Osteoblast (primary cell): ENCODE measurements around the gene FAAH. TPM values are rescaled to one million over a fixed set of nuclear protein-coding genes. Genes with fewer than 3 reads are reported as not detected.
A peak's percentile ranks its signal among the peaks of the same experiment; 100 is the strongest.
"Not testable (repeated sequence)": the region's sequence is repeated elsewhere in the genome, so short reads cannot be mapped to it uniquely, and the experiment has no call there.

Experiments used
- DNase-seq: peaks from one replicate; pipeline ENCODE4 v3.0.0; 2011; ENCODE audit warnings: low spot score, mixed read lengths; ENCODE audit not compliant: insufficient read length; ENCODE audit errors: missing footprints
- H2AFZ ChIP-seq: 2 replicates; pipeline ENCODE4 v1.6.0; 2011; ENCODE audit warnings: mild to moderate bottlenecking, low read length
- H3K27ac ChIP-seq: 2 replicates; pipeline ENCODE4 v1.5.1; 2011; ENCODE audit warnings: mild to moderate bottlenecking, low read depth, low read length, moderate library complexity
- H3K27me3 ChIP-seq: 2 replicates; pipeline ENCODE4 v1.6.0; 2012; ENCODE audit warnings: mild to moderate bottlenecking, control low read depth, inconsistent platforms, low read length, moderate library complexity; ENCODE audit not compliant: insufficient read depth
- H3K36me3 ChIP-seq: 2 replicates; pipeline ENCODE4 v1.5.1; 2011; ENCODE audit warnings: mild to moderate bottlenecking, low read length, control low read depth, moderate library complexity; ENCODE audit not compliant: insufficient read depth
- H3K4me1 ChIP-seq: 2 replicates; pipeline ENCODE4 v1.5.1; 2011; ENCODE audit warnings: mild to moderate bottlenecking, low read length, control low read depth, moderate library complexity; ENCODE audit not compliant: insufficient read depth
- H3K4me2 ChIP-seq: 2 replicates; pipeline ENCODE4 v1.6.0; 2011; ENCODE audit warnings: mild to moderate bottlenecking, low read length; ENCODE audit not compliant: insufficient read depth
- H3K4me3 ChIP-seq: fragments of 200-600 bp; sonication (generic); 3 replicates; pipeline ENCODE4 v1.5.1; 2012; ENCODE audit warnings: mild to moderate bottlenecking, low read length, inconsistent platforms; ENCODE audit not compliant: insufficient read depth
- H3K79me2 ChIP-seq: 2 replicates; pipeline ENCODE4 v1.6.0; 2012; ENCODE audit warnings: mild to moderate bottlenecking, low read length, control low read depth, inconsistent platforms; ENCODE audit not compliant: insufficient read depth
- H3K9me3 ChIP-seq: 2 replicates; pipeline ENCODE4 v1.5.1; 2011; ENCODE audit warnings: low read depth, low read length, control low read depth
- H4K20me1 ChIP-seq: 2 replicates; pipeline ENCODE4 v1.6.0; 2012; ENCODE audit warnings: mild to moderate bottlenecking, low read length, control low read depth; ENCODE audit not compliant: insufficient read depth
- total RNA-seq: library from RNA; depleted of rRNA; stranded (reverse); fragments of >200 nt; gene quantifications from 2 replicates; pipeline ENCODE4 v1.2.3, GENCODE V29; 2012
- TF ChIP-seq, protein P1 (sequence below): IDR thresholded peaks from 2 replicates; pipeline ENCODE4 v1.5.1; 2011; ENCODE audit warnings: mild to moderate bottlenecking, low read depth, low read length, moderate library complexity; ENCODE audit errors: extremely low read depth

Gene FAAH
- 2.4 and 4.0 TPM in 2 replicates for total RNA-seq

DNA sequence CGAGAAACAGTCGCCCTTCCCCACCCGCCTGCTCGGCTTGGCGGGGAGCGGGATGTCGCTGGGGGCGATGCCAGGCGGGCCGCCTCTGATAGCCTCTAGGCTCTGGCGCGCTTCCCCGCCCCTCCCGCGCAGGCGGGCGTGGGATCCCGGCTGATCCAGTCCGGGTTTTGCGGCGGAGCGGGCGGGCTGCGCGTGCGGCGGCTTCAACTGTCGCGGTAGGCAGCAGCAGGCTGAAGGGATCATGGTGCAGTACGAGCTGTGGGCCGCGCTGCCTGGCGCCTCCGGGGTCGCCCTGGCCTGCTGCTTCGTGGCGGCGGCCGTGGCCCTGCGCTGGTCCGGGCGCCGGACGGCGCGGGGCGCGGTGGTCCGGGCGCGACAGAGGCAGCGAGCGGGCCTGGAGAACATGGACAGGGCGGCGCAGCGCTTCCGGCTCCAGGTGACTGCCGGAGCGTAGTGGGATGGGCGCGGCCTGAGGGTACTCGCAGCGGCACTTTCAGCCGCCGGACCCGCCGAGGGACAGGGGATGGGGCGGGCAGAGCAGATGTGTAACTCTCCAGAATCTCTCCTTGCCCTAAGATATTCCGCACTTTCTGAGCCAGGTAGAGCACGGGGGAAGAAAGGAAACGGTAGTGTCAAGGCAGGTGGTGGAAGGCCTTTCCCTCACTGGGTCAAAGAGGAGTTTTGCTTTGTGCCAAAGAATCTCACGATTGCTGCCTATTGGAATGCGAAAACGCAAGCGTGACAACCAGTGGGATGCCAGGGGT lies at the start of gene FAAH:
TSS of gene FAAH (plus strand) at position 210 of the 764 bp plus-strand sequence. CDS start at position 242, 32 bp downstream.
- no peaks in the 10 kb centered on the region for H4K20me1 ChIP-seq
- peak within 1 kb of the TSS; percentile 41 for H2AFZ ChIP-seq
- H3K4me2 ChIP-seq: peak within 1 kb of the TSS; percentile 79
- H3K4me1 ChIP-seq: peaks cover 3% of the 10 kb centered on the region
- H3K79me2 ChIP-seq: no peaks in the 10 kb centered on the region
- H3K9me3 ChIP-seq: peaks cover 15% of the 10 kb centered on the region
- no peak within 1 kb of the TSS for H3K27ac ChIP-seq
- TF ChIP-seq, protein P1, sequence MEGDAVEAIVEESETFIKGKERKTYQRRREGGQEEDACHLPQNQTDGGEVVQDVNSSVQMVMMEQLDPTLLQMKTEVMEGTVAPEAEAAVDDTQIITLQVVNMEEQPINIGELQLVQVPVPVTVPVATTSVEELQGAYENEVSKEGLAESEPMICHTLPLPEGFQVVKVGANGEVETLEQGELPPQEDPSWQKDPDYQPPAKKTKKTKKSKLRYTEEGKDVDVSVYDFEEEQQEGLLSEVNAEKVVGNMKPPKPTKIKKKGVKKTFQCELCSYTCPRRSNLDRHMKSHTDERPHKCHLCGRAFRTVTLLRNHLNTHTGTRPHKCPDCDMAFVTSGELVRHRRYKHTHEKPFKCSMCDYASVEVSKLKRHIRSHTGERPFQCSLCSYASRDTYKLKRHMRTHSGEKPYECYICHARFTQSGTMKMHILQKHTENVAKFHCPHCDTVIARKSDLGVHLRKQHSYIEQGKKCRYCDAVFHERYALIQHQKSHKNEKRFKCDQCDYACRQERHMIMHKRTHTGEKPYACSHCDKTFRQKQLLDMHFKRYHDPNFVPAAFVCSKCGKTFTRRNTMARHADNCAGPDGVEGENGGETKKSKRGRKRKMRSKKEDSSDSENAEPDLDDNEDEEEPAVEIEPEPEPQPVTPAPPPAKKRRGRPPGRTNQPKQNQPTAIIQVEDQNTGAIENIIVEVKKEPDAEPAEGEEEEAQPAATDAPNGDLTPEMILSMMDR: no peak
- peaks cover 32% of the 10 kb centered on the region for H3K27me3 ChIP-seq
- H3K4me3 ChIP-seq: peak within 1 kb of the TSS; percentile 52
- no peaks in the 10 kb centered on the region for H3K36me3 ChIP-seq
- DNase-seq: peak; percentile 95

DNA sequence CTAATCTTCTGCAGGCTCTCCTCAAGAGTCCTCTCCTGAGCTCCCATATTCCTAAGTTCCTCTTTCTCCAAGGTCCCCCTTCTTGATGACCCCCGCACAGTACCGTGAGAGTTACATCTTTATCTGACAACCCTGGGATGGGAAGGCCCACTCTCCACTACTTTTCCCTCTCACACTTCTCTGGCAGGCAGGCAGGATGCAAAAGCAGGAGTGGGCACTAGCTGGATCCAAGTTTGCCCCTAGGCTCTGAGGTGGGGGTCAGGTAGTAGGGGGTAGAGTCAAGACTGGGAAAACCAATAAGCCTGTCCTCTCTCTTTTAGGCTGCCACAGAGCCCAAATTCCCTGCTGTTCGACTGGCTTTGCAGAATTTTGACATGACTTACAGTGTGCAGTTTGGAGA lies 49.6 kb upstream of the FAAH start:
- no peak overlapping the region for H3K4me2 ChIP-seq
- no peaks in the 10 kb centered on the region for H3K27me3 ChIP-seq
- H4K20me1 ChIP-seq: no peaks in the 10 kb centered on the region
- H3K79me2 ChIP-seq: peaks cover 39% of the 10 kb centered on the region
- H3K36me3 ChIP-seq: peaks cover 37% of the 10 kb centered on the region
- TF ChIP-seq, protein P1: no peak
- no peak overlapping the region for H3K4me3 ChIP-seq
- no peaks in the 10 kb centered on the region for H3K9me3 ChIP-seq
- H3K27ac ChIP-seq: no peak overlapping the region
- peaks cover 16% of the 10 kb centered on the region for H3K4me1 ChIP-seq
- no peak for DNase-seq
- no peak overlapping the region for H2AFZ ChIP-seq

DNA sequence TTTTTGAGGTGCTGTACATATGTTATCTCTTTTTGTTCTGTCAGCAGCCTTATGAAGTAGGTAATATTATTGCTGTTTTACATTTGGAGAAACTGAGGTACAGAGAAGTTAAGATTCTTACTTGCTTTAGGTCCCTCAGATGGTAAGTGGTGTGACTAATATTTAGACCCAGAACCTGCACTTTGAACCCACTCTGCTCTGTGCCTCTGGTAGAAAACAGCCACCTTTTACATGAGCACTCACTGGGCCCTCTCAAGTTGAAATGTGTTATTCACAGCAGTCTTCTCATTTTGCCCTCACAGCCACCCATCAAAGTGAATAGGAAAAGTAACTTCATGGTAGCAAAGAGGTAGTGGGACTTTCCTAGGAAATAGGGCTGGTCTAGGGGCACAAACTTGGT lies 48.8 kb upstream of the FAAH start:
- Histone ChIP-seq H3K27ac (no peak overlapping the region), H3K4me3 (no peak overlapping the region), H3K27me3 (no peaks in the 10 kb centered on the region), H2AFZ (no peak overlapping the region), H3K4me1 (peaks cover 14% of the 10 kb centered on the region), H4K20me1 (no peaks in the 10 kb centered on the region), H3K9me3 (no peaks in the 10 kb centered on the region), H3K4me2 (no peak overlapping the region), H3K79me2 (peaks cover 39% of the 10 kb centered on the region), H3K36me3 (peaks cover 45% of the 10 kb centered on the region)
- DNase-seq: no peak
- TF ChIP-seq, protein P1: no peak

DNA sequence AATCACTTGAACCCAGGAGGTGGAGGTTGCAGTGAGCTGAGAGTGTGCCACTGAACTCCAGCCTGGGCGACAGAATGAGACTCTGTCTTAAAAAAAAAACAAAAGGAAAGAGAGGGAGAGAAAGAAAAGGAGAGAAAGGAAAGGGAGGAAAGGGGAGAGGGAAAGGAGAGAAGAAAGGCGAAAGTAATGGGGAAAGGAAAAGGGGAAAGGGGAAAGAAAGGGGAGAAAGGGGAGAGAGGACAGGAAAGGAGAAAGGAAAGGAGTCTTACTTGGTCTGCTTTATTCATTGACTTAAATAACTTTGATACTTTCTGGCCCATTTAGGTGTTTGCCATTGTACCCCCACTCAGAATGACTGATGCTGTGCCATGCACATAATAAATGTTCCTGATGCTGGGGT lies 41.8 kb upstream of the FAAH start:
- no peaks in the 10 kb centered on the region for H3K9me3 ChIP-seq
- no peaks in the 10 kb centered on the region for H3K27me3 ChIP-seq
- H3K4me3 ChIP-seq: no peak overlapping the region
- DNase-seq: no peak
- no peaks in the 10 kb centered on the region for H3K79me2 ChIP-seq
- H2AFZ ChIP-seq: no peak overlapping the region
- TF ChIP-seq, protein P1: no peak
- H3K4me2 ChIP-seq: no peak overlapping the region
- peaks cover 63% of the 10 kb centered on the region for H3K36me3 ChIP-seq
- no peak overlapping the region for H3K27ac ChIP-seq
- no peaks in the 10 kb centered on the region for H4K20me1 ChIP-seq
- no peaks in the 10 kb centered on the region for H3K4me1 ChIP-seq

DNA sequence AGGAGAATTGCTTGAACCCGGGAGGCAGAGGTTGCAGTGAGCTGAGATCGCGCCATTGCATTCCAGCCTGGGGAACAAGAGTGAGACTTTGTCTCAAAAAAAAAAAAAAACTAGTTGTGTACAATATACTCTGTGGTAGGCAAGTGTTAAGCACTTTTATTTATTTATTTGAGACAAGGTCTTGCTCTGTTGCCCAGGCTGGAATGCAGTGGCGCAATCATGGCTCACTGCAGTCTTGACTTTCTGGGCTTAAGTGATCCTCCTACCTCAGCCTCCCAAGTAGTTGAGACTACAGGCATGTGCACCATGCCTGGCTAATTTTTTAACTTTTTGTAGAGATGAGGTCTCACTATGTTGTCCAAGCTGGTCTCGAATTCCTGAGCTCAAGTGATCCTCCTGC lies 38.2 kb upstream of the FAAH start:
- not testable (repeated sequence) for H3K4me2 ChIP-seq, H3K4me1 ChIP-seq, H3K27ac ChIP-seq, H3K4me3 ChIP-seq, H4K20me1 ChIP-seq, H3K27me3 ChIP-seq, H3K79me2 ChIP-seq, H2AFZ ChIP-seq, DNase-seq, H3K9me3 ChIP-seq
- peaks cover 57% of the 10 kb centered on the region for H3K36me3 ChIP-seq
